H1 (cell line): Measurements from ENCODE around the gene FRRS1. TPM values are rescaled to one million over a fixed set of nuclear protein-coding genes. Genes with fewer than 3 reads are reported as not detected.

Experiments used
- POLR2A ChIP-seq, 2 experiments: IDR thresholded peaks; 1 replicate in 1 of 2; 2 replicates in 1 of 2; pipeline ENCODE4 v1.6.1; 2011; ENCODE audit warnings: low read depth in 2 of 2, low read length in 2 of 2, mild to moderate bottlenecking in 2 of 2; ENCODE audit errors: control extremely low read depth in 1 of 2
- SRF ChIP-seq: IDR thresholded peaks from 2 replicates; pipeline ENCODE4 v1.6.1; 2011; ENCODE audit warnings: mild to moderate bottlenecking, low read depth, low read length, moderate library complexity
- polyA plus RNA-seq, 7 experiments: library from polyadenylated mRNA; depleted of rRNA in 3 of 7; stranded (reverse) in 5 of 7; unstranded in 2 of 7; fragments of >200 nt in 5 of 7; fragments of 200-250 nt in 2 of 7; gene quantifications; 1 replicate in 5 of 7; 2 replicates in 1 of 7; 4 replicates in 1 of 7; pipeline versions ENCODE4 v1.2.1 to v1.2.3, GENCODE V29; 2011 to 2013; ENCODE audit warnings: missing spikeins in 2 of 7, mixed read lengths in 2 of 7
- total RNA-seq: library from RNA; stranded (reverse); fragmentation: NEBNext Ultra II Directional; extraction: Animal tissue kit (Norgen Biotek cat#: 25700); gene quantifications from 2 replicates; pipeline ENCODE4 v1.2.1, GENCODE V29; 2021
- TF ChIP-seq, protein P1 (sequence below): fragments of 300-600 bp; sonication (generic); IDR thresholded peaks from 2 replicates; pipeline ENCODE4 v1.7.1; 2012; ENCODE audit warnings: low read length, moderate library complexity, mild to moderate bottlenecking, inconsistent platforms; ENCODE audit not compliant: insufficient replicate concordance

The FRRS1 gene
- total and polyA plus RNA-seq, 2 of the 8 experiments (the other 6 are each of a cell fraction or from before 2014, with no cell fraction given) = 3.5 to 6.5 TPM

DNA sequence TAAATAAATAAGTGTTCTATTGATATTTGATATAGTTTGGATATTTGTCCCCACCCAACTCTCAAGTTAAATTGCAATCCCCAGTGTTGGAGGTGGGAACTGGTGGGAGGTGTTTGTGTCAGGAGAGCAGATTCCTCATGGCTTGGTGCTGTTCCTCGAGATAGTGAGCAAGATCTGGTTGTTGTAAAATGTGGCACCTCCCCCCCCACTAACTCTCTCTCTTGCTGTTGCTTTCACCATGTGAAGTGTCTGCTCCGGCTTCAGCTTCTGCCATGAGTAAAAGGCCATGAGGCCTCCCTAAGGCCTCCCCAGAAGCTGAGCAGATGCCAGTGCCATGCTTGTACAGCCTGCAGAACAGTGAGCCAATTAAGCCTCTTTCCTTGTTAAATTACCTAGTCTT, 20.8 kb downstream of the FRRS1 start (continued):
- TF ChIP-seq, protein P1, sequence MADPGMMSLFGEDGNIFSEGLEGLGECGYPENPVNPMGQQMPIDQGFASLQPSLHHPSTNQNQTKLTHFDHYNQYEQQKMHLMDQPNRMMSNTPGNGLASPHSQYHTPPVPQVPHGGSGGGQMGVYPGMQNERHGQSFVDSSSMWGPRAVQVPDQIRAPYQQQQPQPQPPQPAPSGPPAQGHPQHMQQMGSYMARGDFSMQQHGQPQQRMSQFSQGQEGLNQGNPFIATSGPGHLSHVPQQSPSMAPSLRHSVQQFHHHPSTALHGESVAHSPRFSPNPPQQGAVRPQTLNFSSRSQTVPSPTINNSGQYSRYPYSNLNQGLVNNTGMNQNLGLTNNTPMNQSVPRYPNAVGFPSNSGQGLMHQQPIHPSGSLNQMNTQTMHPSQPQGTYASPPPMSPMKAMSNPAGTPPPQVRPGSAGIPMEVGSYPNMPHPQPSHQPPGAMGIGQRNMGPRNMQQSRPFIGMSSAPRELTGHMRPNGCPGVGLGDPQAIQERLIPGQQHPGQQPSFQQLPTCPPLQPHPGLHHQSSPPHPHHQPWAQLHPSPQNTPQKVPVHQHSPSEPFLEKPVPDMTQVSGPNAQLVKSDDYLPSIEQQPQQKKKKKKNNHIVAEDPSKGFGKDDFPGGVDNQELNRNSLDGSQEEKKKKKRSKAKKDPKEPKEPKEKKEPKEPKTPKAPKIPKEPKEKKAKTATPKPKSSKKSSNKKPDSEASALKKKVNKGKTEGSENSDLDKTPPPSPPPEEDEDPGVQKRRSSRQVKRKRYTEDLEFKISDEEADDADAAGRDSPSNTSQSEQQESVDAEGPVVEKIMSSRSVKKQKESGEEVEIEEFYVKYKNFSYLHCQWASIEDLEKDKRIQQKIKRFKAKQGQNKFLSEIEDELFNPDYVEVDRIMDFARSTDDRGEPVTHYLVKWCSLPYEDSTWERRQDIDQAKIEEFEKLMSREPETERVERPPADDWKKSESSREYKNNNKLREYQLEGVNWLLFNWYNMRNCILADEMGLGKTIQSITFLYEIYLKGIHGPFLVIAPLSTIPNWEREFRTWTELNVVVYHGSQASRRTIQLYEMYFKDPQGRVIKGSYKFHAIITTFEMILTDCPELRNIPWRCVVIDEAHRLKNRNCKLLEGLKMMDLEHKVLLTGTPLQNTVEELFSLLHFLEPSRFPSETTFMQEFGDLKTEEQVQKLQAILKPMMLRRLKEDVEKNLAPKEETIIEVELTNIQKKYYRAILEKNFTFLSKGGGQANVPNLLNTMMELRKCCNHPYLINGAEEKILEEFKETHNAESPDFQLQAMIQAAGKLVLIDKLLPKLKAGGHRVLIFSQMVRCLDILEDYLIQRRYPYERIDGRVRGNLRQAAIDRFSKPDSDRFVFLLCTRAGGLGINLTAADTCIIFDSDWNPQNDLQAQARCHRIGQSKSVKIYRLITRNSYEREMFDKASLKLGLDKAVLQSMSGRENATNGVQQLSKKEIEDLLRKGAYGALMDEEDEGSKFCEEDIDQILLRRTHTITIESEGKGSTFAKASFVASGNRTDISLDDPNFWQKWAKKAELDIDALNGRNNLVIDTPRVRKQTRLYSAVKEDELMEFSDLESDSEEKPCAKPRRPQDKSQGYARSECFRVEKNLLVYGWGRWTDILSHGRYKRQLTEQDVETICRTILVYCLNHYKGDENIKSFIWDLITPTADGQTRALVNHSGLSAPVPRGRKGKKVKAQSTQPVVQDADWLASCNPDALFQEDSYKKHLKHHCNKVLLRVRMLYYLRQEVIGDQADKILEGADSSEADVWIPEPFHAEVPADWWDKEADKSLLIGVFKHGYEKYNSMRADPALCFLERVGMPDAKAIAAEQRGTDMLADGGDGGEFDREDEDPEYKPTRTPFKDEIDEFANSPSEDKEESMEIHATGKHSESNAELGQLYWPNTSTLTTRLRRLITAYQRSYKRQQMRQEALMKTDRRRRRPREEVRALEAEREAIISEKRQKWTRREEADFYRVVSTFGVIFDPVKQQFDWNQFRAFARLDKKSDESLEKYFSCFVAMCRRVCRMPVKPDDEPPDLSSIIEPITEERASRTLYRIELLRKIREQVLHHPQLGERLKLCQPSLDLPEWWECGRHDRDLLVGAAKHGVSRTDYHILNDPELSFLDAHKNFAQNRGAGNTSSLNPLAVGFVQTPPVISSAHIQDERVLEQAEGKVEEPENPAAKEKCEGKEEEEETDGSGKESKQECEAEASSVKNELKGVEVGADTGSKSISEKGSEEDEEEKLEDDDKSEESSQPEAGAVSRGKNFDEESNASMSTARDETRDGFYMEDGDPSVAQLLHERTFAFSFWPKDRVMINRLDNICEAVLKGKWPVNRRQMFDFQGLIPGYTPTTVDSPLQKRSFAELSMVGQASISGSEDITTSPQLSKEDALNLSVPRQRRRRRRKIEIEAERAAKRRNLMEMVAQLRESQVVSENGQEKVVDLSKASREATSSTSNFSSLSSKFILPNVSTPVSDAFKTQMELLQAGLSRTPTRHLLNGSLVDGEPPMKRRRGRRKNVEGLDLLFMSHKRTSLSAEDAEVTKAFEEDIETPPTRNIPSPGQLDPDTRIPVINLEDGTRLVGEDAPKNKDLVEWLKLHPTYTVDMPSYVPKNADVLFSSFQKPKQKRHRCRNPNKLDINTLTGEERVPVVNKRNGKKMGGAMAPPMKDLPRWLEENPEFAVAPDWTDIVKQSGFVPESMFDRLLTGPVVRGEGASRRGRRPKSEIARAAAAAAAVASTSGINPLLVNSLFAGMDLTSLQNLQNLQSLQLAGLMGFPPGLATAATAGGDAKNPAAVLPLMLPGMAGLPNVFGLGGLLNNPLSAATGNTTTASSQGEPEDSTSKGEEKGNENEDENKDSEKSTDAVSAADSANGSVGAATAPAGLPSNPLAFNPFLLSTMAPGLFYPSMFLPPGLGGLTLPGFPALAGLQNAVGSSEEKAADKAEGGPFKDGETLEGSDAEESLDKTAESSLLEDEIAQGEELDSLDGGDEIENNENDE = no peak
- TF ChIP-seq SRF (no peak), POLR2A (IDR thresholded peaks at IDR 0.05; ENCODE audit: control extremely low read depth in 1 of 2, low read depth in 2 of 2, low read length in 2 of 2) (no peak)
